DMS53 treated with DMSO at 0.1 percent for 48 hours (cell line): Measurements from ENCODE around the gene UROD.

Experiments used
- DNase-seq: peaks from one replicate; lab custom pipeline; 2025; ENCODE audit not compliant: unreplicated experiment; lab: John Stamatoyannopoulos, UW

Gene UROD

GRCh38 chr1:45008076-45008475 is 4.0 kb upstream of the UROD start:
- no peak for DNase-seq

- no peak for DNase-seq
Observed at GRCh38 chr1:45008516-45008915, 3.5 kb upstream of the UROD start.

DNA sequence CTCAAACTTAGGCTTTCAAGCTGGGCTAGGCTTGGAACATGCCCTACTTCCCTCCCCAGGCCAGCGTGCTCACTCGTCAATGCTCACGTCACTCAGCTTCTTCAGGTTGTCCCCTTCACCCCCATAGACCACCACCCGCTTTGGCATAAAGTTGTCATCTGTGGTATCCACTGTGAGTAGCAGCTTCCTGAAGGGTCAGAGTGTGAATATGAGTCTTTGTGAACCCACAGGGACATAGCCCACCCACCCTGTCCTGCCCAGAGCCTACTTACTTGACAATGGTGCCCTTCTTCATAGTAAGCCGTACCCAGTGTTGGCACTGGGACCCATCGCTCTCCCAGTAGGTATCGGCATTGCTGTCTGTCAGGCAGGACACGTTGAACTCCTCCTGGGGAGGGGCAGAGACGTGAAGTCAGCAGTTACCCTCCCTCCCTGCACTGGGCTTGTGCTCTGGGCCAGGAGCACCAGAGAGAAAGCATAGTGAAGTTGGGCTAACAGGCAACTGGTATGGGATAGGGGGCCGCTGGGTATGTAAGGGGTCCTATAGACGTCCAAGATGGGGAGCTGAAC is 2.7 kb upstream of the UROD start:
- DNase-seq, result no peak

- DNase-seq, result peak; percentile 59
Observed at GRCh38 chr1:45009956-45010854, 1.8 kb upstream of the UROD start.

GRCh38 chr1:45010855-45011811 is 921 bp upstream of the UROD start, which contains the start of gene HECTD3:
Gene HECTD3, minus strand, starts transcription at chr1:45011324. Its CDS starts 67 bp downstream, at chr1:45011257.
- DNase-seq, result peak; percentile 75

GRCh38 chr1:45012639-45013278 is 705 bp downstream of the UROD start:
- peak; percentile 27 for DNase-seq

DNA sequence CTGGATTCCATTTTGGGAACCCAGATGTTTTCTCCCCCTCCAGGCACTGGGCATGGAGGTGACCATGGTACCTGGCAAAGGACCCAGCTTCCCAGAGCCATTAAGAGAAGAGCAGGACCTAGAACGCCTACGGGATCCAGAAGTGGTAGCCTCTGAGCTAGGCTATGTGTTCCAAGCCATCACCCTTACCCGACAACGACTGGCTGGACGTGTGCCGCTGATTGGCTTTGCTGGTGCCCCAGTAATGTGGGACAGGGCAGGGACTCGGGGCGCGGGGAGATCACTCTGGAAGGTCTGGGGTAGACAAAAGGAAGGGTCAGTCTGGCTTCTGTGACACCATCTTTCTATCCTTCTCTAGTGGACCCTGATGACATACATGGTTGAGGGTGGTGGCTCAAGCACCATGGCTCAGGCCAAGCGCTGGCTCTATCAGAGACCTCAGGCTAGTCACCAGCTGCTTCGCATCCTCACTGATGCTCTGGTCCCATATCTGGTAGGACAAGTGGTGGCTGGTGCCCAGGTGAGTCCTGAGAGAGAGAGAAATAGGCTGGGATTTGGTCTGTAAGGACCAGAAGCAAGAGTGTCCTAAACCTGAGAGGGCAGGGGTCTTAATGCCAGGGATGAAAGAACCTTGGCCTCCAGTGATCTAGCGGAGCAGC is 1.6 kb downstream of the UROD start:
- DNase-seq, result no peak

DNA sequence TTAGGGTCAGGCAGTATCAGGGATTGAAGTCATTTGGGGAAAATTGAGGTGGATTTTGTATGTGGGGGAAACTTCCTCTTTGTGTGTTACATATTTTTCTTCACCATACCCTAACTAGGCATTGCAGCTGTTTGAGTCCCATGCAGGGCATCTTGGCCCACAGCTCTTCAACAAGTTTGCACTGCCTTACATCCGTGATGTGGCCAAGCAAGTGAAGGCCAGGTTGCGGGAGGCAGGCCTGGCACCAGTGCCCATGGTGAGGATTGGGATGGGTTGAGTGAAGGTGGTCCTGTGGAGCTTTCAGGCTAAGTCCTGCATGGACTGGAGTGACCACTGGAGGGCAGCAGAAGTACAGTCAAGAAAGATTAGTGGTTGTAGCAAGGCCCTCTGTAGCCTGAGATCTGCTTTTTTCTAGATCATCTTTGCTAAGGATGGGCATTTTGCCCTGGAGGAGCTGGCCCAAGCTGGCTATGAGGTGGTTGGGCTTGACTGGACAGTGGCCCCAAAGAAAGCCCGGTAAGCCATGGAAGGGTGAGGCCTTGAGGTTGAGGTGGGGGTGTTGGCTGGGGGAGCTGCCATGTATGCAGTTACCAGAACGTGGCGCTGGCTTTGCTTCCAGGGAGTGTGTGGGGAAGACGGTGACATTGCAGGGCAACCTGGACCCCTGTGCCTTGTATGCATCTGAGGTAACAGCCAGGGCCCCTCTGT is 2.4 kb downstream of the UROD start:
- peak; percentile 64 for DNase-seq

DNA sequence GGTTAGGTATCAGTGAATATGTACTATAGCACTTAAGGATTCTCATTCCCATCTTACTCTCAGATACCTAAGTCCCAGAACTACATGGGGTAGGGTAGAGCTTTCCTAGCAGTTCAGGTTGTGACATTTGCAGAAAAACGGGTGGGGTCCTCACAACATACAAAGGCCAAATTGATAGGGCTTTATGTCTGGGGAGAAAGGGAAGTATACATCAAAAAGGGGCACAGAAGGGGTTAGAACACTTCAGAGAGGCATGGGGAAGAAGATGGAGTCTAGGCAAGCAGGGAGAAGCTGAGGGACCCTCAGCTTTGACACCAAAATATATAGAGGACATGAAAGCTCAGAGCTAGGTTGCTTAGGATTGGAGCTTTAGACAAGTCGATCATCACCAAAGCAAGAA is 3.6 kb downstream of the UROD start:
- DNase-seq, result no peak

DNA sequence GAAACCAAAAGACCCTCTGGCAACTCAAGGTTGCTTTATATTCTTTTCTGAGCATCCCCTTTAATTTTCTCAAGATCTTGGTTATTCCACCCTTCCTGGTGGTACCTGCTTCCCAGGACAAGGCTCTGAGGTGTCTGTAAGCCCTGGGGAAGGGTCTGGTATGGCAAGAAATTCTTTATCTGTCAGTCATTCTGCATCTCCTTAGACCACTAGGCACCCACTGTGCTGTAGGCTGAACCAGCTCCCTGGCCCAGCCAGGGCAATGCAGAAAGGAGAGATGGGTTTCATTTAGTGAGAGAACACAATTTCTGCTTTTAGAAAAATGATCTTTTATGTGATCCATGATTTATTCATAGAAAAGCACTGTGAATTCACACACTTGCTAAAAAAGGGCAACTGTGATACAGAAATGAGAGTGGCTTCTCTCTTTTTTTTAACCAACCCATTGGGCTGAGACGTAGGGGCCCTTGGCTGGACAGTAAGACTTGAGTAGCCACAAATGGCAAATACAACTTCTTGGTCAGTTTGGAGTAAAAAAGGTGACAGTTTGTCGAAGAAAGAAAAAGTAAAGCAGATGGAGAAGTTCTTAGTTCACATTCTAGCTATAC is 4.1 kb downstream of the UROD start:
- DNase-seq, result no peak

DNA sequence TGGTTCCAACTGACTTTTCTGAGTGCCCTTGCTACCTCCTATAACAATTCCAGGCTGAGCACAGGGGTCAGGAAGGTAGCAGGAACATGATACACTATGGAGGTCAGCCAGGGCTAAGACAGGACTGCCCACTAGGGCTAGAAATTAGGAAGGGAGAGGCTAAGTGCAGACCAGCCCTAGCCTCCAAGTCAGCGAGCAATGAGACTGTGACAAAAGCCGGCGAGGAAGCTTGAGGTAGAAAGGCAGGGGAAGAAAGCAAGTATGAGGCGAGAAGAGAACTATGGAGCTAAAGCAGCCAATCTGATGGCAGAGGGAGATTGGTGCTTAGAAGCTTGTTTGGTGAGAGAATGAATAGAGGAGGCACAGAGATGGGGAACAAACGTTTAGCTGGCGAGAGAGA is 4.7 kb downstream of the UROD start:
- DNase-seq, result no peak

DNA sequence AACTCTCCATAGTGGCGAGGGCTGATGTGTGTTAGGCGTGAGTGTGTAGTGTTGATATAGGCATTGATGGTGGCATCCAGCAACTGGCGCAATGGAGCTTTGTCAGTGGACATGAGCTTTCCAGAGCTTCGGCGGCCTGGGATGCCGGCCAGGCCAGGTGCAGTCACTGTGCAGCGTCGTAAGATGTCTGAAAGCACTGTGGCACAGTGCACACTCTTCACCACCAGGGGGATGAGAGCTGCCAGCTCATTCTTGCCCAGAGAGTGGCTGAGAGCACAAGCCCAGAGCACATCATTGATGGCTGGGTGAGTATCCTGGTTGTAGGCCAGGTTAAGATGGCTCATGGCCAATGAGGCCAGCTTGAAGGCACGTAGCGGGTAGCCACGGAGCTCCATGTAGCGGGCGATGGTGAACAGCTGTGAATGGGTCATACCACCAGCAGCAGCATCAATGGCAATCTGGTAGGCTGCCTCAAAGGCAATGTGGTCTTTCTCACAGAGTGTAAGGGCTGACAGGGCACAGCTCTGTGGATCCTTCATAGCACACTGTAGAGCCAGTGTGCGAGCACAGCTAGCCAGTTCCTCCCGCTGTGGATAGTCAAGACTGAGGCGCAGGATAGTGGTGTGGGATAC is 6.7 kb downstream of the UROD start:
- DNase-seq, result peak; percentile 57

GRCh38 chr1:45023663-45024062 is 11.6 kb downstream of the UROD start:
- DNase-seq, result no peak

- DNase-seq, result no peak
Observed at GRCh38 chr1:45026446-45026845, 14.4 kb downstream of the UROD start.

DNA sequence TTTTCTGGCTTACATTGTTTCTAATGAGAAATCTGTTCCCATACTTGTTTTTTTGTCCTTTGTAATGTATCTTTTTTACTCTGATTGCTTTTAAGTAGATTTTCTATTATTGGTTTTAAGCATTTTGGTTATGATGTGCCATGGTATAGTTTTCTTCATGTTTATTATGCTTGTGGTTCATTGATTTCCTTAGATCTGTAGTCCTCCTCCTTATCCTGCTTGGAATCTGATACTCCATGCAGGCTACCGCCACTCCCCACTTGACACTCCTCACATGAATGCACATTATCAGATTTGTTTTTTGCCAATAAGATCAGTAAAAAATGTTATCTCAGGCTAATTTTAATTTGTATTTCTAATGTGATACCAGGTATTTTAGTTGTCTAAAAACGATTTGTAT is 20.8 kb downstream of the UROD start:
- DNase-seq, result no peak

GRCh38 chr1:45033356-45033755 is 21.3 kb downstream of the UROD start:
- DNase-seq, result no peak

- DNase-seq, result no peak
Observed at GRCh38 chr1:45035631-45036301, 23.7 kb downstream of the UROD start.

- DNase-seq, result no peak
Observed at GRCh38 chr1:45037456-45037855, 25.4 kb downstream of the UROD start.
